Measurements from ENCODE around the gene DYRK1B.
"Not testable (repeated sequence)": the region's sequence is repeated elsewhere in the genome, so short reads cannot be mapped to it uniquely, and the experiment has no call there.

Gene DYRK1B

GRCh38 chr19:39833464-39834286 lies at the start of gene DYRK1B:
Gene DYRK1B, minus strand, starts transcription at chr19:39834162. Its CDS starts 2,295 bp downstream, at chr19:39831867.
- peak; percentile 92 for DNase-seq (ENCODE audit: low read depth)

DNA sequence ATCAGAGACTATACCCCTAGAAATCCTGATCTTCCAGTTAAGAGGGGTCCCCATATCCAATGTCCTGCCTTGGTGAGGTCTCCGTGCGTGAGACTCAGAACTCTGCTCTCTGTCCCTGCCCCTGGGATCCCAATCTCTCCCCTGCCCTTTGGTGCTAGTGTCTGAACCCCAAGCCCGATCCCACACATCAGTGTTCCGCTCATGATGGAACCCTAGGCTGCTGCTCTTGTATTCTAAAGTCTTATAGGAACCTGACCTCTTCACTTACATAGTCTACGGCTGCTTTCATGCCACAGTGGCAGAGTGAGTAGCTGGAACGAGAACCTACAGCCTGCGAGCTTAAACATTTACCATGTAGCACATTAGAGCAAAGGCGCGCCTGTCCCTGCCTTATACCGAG lies 48.7 kb upstream of the DYRK1B start:
- not testable (repeated sequence) for DNase-seq (ENCODE audit: low read depth)

DNA sequence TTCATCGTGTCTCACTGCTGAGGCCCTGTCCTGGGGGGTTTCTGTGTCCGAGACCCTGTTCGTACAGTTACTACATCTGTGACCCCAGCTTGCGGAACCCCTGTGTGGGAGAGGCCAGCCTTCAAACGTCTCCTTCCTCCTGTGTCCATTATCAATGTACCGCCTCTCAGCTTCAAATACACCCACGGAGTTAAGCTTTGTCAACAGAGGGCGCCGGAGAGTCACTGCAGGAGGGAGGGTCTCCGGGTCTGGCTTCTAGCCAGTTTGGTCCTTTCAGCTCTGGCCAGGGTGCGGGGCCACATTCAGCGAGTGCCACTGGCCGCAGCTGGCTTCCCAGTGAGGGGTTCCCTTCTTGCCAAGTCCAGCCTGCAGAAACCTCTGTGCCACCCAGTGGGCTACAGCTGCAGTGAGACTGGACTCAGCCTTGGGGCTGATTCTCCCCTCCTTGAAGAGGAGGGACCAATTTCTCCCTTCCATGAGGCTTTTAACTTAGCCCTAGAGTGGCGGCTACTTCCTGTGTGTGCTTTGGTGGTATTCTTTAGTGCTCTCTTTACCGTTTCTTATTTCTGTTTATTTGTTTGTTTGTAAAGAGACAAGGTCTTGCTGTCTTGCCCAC lies 47.6 kb upstream of the DYRK1B start:
- not testable (repeated sequence) for DNase-seq (ENCODE audit: low read depth)

GRCh38 chr19:39880241-39880640 lies 46.3 kb upstream of the DYRK1B start:
- not testable (repeated sequence) for DNase-seq (ENCODE audit: low read depth)

- not testable (repeated sequence) for DNase-seq (ENCODE audit: low read depth)
Measured at GRCh38 chr19:39879796-39880195, 45.8 kb upstream of the DYRK1B start.

GRCh38 chr19:39878866-39879265 lies 44.9 kb upstream of the DYRK1B start:
- not testable (repeated sequence) for DNase-seq (ENCODE audit: low read depth)

GRCh38 chr19:39878398-39878797 lies 44.4 kb upstream of the DYRK1B start:
- no peak for DNase-seq (ENCODE audit: low read depth)

- DNase-seq (ENCODE audit: low read depth): not testable (repeated sequence)
Measured at GRCh38 chr19:39877982-39878381, 44.0 kb upstream of the DYRK1B start.

- DNase-seq (ENCODE audit: low read depth): peak; percentile 31
Measured at GRCh38 chr19:39877488-39877887, 43.5 kb upstream of the DYRK1B start.

- DNase-seq (ENCODE audit: low read depth): not testable (repeated sequence)
Measured at GRCh38 chr19:39876486-39876885, 42.5 kb upstream of the DYRK1B start.

DNA sequence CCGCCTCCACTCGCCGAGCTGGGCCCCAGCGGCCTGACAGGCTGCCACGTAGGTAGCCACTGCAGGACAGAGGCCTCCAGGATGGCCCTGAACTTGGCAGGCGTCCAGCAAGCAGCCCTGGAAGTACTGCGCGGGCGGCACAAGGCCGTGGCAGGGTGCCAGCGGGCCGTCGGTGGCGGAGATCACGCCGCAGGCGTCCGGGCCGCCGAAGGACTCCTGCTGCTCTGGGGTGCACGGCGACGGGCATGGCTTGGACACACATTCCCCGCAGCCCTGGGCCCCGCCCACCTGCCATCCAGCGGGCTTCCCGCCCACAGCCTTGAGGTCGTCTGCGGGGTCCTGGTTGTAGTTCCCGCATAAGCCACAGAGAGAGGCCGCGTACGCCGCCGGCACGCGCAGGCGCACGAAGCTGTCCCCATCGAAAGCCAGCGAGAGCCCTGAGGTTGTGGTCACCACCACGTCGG lies 41.5 kb upstream of the DYRK1B start:
- DNase-seq (ENCODE audit: low read depth): not testable (repeated sequence)

GRCh38 chr19:39874404-39874803 lies 40.4 kb upstream of the DYRK1B start:
- DNase-seq (ENCODE audit: low read depth): no peak

DNA sequence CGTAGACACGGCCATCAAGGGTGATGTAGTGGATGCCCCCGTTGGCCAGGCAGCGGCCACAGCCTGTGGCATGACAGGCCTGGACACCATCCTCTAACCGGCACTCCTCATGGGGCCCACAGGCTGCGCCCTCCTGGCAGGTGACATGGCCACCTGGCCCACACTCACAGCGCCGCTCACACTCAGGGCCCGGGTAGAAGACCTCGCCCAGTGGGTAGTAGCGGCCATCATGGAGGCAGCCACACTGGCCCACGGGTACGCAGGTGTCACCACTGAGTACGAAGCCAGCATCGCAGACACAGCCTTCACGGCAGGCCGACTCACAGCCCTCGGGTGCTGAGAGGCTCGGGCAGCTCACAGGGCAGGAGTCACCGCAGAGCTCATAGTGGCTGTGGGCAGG lies 39.4 kb upstream of the DYRK1B start:
- DNase-seq (ENCODE audit: low read depth): no peak

- no peak for DNase-seq (ENCODE audit: low read depth)
Measured at GRCh38 chr19:39871886-39872866, 38.2 kb upstream of the DYRK1B start.

- DNase-seq (ENCODE audit: low read depth): no peak
Measured at GRCh38 chr19:39871362-39871761, 37.4 kb upstream of the DYRK1B start.

GRCh38 chr19:39870171-39870971 lies 36.4 kb upstream of the DYRK1B start:
- no peak for DNase-seq (ENCODE audit: low read depth)

- no peak for DNase-seq (ENCODE audit: low read depth)
Measured at GRCh38 chr19:39867952-39868351, 34.0 kb upstream of the DYRK1B start.

DNA sequence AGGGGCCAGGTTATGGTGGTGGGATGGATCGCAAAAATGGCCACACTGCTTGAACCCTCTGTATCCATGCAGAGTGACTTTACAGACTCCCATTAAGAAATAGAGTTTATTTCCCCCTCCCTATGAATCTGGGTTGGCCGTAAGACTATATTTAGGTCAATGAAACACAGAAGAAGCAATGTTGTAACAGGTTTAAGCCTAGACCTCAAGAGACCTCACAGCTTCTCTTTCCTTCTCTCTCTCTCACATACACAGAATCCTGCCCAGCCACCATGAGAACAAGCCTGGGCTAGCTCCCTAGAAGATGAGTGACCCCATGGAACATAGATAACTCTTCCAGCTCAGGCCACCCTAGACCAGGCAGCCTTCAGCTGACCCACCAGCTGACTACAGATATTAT lies 33.2 kb upstream of the DYRK1B start:
- DNase-seq (ENCODE audit: low read depth): no peak

DNA sequence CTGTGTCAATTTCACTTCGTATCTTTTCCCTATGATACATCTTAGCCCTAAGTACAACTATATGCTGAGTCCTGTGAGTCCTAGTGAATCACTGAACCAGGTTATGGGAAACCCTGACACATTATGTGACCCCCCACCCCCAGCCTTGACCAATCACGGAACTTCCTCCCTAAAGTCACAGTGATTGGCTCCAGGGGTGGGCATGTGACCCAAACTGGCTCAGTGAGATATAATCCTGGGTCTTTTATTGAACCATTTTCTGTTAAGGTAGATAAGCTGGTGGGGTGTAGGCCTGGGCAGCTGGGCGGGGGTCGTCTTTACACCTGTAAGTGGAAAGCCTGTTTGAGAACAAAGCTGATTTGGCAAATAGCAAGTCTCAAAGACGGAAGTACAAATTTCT lies 32.0 kb upstream of the DYRK1B start:
- no peak for DNase-seq (ENCODE audit: low read depth)

DNA sequence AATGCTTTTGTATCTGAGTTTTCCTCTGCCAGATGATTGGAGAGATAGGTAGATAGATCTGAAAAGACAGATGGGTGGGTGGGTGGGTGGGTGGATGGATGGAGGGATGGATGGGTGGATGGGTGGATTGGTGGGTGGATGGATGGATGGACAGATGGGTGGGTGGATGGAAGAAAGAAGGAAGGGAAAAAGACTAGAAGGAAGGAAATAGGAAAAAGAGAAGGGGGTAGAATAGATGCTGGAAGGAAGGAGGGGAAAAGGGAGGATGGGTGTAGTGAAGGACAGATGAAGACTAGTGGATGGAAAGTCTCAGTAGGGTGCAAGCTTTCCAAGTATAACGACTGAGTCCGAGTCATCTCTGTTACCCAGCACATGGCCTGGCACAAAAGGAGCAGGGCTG lies 31.2 kb upstream of the DYRK1B start:
- no peak for DNase-seq (ENCODE audit: low read depth)

GRCh38 chr19:39864118-39864517 lies 30.2 kb upstream of the DYRK1B start:
- no peak for DNase-seq (ENCODE audit: low read depth)
